Muscle of leg (tissue), 11 donors: ENCODE measurements around the gene RASAL1. TPM values are rescaled to one million over a fixed set of nuclear protein-coding genes. Genes with fewer than 3 reads are reported as not detected.
A peak's percentile ranks its signal among the peaks of the same experiment; 100 is the strongest.

ENCODE experiments used
- DNase-seq: peaks from one replicate; pipeline ENCODE4 v3.0.0; 2013
- H3K27ac ChIP-seq: one replicate; pipeline ENCODE4 v1.5.1; 2013; ENCODE audit warnings: mild to moderate bottlenecking, low read length, control low read depth
- H3K27me3 ChIP-seq: one replicate; pipeline ENCODE4 v1.6.1; 2013; ENCODE audit warnings: low read length; ENCODE audit not compliant: control insufficient read depth, insufficient read depth
- H3K36me3 ChIP-seq: one replicate; pipeline ENCODE4 v1.6.1; 2013; ENCODE audit warnings: low read length; ENCODE audit not compliant: control insufficient read depth, insufficient read depth
- H3K4me1 ChIP-seq: one replicate; pipeline ENCODE4 v1.6.1; 2013; ENCODE audit warnings: low read length; ENCODE audit not compliant: control insufficient read depth, insufficient read depth
- H3K4me3 ChIP-seq: one replicate; pipeline ENCODE4 v1.5.1; 2013; ENCODE audit warnings: low read length, control low read depth
- H3K9me3 ChIP-seq: replicated peaks from 2 replicates; pipeline ENCODE4 v1.6.1; 2013; ENCODE audit warnings: low read depth, low read length; ENCODE audit not compliant: control insufficient read depth
- WGBS: methylation state at CpG from one replicate; pipeline ENCODE4 v1.1.5; 2013; ENCODE audit warnings: missing lambda C conversion rate; ENCODE audit not compliant: insufficient coverage; 5-methylcytosine and 5-hydroxymethylcytosine counted together
- polyA plus RNA-seq, 8 donors: library from polyadenylated mRNA; unstranded; fragments of 120-200 nt; gene quantifications; one replicate each; pipeline versions ENCODE4 v1.2.1 to v1.2.3, GENCODE V29; 2013; ENCODE audit warnings: inconsistent platforms in 1 of 8, low replicate concordance in 1 of 8; ENCODE audit not compliant: insufficient read length in 8 of 8, insufficient read depth in 1 of 8
- total RNA-seq: library from RNA; stranded (reverse); fragments of 120-200 nt; gene quantifications from one replicate; pipeline ENCODE4 v1.2.4, GENCODE V29; 2013

RASAL1 gene
- total and polyA plus RNA-seq, 9 donors: 0.04 to 0.17 (median 0.05) TPM; not detected in 2

DNA sequence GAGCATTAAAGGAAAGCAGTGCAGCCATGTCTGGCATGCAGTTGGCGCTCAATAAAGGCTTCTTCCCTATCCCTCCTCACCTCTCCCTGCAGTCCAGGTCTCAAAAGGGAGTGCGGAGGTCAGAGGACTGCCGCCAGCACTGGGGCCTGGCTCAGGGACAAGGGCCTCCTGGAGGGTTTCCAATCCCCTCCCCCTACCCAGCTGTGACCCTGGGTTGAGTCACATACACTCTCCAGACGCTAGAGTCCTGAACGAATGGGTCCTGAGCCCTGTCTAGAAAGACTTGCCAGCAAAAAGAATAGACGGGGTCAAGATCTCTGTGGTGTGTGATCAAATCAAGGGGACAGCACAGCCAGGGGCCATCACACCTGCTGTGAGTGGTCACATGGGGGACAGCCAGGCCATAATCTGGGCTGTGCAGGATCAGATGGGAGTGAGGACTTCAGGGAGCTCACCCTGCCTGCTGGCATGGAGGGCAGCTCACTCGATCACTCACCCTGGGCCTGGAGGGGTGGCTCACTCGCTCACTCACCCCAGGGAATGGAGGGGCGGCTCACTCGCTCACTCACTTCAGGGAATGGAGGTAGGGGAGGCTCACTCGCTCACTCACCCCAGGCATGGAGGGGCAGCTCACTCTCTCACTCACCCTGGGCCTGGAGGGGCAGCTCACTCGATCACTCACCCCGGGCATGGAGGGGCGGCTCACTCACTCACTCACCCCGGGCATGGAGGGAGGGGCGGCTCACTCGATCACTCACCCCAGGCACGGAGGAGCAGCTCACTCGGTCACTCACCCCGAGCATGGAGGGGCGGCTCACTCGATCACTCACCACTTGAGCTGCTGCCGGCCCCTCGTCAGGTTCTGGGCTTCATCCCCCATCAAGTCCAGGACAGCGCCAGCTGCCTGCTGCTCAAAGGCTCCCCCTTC lies 26.8 kb upstream of the RASAL1 start:
- 67% methylated on average over 10 of the region's 25 CpGs for WGBS
- no peak overlapping the region for H3K27ac ChIP-seq
- DNase-seq: no peak
- no peaks in the 10 kb centered on the region for H3K9me3 ChIP-seq
- H3K4me3 ChIP-seq: no peak overlapping the region
- peaks cover 2% of the 10 kb centered on the region for H3K27me3 ChIP-seq
- peaks cover 8% of the 10 kb centered on the region for H3K4me1 ChIP-seq
- H3K36me3 ChIP-seq: peaks cover 90% of the 10 kb centered on the region

DNA sequence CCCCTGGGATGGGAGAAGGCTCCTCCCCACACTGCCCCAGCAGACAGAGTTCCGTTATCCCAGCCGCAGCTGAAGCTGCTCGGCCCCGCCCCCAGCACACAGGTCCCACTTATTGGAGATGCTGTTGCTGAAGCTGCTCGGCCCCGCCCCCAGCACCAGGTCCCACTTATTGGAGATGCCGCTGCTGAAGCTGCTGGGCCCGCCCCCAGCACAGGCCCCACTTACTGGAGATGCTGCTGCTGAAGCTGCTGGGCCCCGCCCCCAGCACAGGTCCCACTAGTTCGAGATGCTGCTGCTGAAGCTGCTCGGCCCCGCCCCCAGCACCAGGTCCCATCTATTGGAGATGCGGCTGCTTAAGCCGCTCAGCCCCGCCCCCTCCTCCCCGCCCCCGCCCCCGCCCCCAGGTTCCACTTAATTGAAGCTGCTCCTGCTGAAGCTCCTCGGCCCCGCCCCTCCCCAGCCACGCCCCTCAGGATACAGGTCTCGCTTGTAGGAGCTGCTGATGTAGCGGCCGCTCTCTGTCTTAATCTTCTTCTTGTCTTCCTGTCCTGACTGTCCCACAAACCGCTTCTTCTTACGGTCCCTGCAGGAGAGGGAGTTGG lies 26.0 kb upstream of the RASAL1 start:
- Histone ChIP-seq H3K9me3 (no peaks in the 10 kb centered on the region), H3K36me3 (peaks cover 83% of the 10 kb centered on the region), H3K27me3 (peaks cover 4% of the 10 kb centered on the region), H3K4me1 (peaks cover 8% of the 10 kb centered on the region), H3K27ac (no peak overlapping the region), H3K4me3 (no peak overlapping the region)
- DNase-seq: no peak
- 41% methylated on average over 10 of the region's 26 CpGs for WGBS

DNA sequence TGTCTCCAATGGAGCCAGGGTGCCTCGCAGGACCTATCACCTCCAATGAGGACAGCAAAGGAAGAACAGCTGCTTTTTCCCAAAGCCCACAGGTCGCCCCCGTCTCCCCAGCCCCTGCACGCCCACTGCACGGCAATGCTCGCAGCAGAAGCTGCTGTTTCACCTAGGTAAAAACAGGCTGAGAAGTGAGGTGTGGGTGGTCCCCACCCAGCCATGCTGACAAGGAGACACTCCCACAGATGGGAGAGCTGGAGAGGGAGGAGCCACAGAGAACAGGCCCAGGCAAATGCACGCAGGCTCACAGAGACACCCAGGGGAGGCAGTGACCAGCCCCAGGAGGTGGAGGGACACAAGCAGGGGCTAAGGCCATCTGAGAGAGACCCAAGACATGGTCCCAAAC lies 24.4 kb upstream of the RASAL1 start:
- DNase-seq: no peak
- H3K9me3 ChIP-seq: no peaks in the 10 kb centered on the region
- no peak overlapping the region for H3K27ac ChIP-seq
- peaks cover 8% of the 10 kb centered on the region for H3K4me1 ChIP-seq
- peaks cover 68% of the 10 kb centered on the region for H3K36me3 ChIP-seq
- H3K4me3 ChIP-seq: no peak overlapping the region
- WGBS: 72% methylated on average over 4 of the region's 7 CpGs
- H3K27me3 ChIP-seq: peaks cover 17% of the 10 kb centered on the region

DNA sequence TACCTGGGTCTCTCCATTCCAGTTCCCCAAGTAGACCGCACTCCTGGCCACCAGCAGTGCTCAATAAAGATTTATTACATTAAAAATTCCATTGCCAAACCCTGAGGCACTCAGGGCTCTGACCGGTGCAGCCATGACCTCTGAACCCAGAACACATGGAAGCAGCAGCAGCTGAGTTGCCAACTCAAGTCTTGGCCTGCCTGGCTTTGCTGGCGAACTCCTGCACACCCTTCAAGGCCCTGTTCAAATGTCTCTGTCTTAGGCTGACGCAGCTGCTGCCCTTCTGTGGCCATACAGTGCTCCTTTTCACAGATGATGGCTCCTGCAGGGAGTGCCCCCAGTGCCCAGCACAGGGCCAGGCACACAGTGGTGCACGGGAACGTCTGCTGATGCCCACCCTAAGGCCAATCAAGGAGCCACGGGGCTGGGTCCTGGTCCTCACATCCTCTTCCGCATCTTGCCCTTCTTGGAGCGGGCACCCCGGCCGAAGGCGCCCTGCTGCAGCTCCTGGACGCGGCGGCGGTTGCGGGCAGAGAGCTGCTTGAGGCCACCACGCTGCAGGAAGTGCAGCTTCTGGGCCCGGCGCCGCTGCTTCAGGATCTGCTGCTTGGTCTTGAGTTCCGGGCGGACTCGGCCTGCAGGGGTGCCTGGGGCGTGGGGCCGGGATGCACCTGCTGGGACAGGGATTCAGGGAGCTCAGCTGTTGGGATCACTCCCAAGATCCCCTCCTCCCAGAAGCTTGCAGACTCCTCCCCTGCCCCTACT lies 23.1 kb upstream of the RASAL1 start:
- H3K27ac ChIP-seq: no peak overlapping the region
- no peak overlapping the region for H3K4me3 ChIP-seq
- H3K9me3 ChIP-seq: no peaks in the 10 kb centered on the region
- DNase-seq: no peak
- peaks cover 30% of the 10 kb centered on the region for H3K27me3 ChIP-seq
- H3K36me3 ChIP-seq: peaks cover 59% of the 10 kb centered on the region
- H3K4me1 ChIP-seq: peaks cover 15% of the 10 kb centered on the region
- WGBS: 93% methylated on average over 26 of the region's 26 CpGs

DNA sequence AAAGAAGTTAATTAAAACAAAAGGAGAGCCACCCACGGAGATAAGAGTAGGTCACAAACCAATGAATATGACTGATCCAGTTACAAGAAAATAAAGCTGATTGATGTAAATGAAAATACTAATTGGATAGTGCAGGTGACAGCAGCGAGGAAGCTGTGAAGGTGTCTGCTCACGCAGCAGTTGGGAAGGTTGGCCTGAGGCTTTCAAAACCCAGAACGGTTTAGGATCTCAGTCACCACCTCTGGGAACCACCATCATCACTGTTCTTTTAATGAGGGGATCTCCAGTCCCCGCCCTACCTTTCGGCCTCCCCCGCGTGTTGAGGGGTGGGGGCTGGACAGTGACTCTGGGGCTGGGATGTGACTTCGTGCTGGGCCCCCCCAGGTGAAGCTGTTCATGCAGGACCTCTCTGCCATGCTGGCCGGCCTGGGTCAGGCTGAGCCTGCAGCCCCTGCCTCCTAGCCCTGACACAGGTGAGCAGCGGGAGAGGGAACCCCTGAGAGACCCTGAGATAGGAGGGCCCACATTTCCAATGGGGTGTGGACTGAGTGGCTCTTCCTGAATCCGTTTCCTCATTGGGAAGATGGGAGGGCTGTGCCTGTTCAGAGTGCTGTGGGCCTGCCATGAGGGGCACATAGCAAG lies 21.8 kb upstream of the RASAL1 start:
- H3K4me3 ChIP-seq: no peak overlapping the region
- no peaks in the 10 kb centered on the region for H3K9me3 ChIP-seq
- H3K36me3 ChIP-seq: peaks cover 46% of the 10 kb centered on the region
- H3K27me3 ChIP-seq: peaks cover 42% of the 10 kb centered on the region
- no peak for DNase-seq
- no peak overlapping the region for H3K27ac ChIP-seq
- WGBS: 75% methylated on average over 5 of the region's 12 CpGs
- peaks cover 23% of the 10 kb centered on the region for H3K4me1 ChIP-seq

DNA sequence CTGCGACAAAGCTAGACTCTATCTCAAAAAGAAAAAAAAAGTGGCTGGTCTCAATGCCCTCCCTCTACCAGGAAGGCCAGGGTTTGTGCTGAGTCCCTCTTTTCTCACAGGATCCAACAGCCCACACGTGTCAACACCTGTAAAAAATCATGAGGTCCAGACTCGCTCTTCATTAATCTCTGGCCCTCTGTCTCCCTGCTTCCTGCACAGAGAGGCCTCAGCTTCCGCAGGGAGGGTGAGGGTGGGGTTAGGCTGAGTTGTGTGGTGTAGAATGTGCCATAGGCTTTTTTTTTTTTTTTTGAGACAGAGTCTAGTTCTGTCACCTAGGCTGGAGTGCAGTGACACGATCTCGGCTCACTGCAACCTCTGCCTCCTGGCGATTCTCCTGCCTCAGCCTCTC lies 20.1 kb upstream of the RASAL1 start:
- Histone ChIP-seq H3K27ac (no peak overlapping the region), H3K36me3 (peaks cover 31% of the 10 kb centered on the region), H3K9me3 (no peaks in the 10 kb centered on the region), H3K4me1 (peaks cover 18% of the 10 kb centered on the region), H3K4me3 (no peak overlapping the region), H3K27me3 (peaks cover 56% of the 10 kb centered on the region)
- 30% methylated on average over 2 of the region's 7 CpGs for WGBS
- DNase-seq: no peak

DNA sequence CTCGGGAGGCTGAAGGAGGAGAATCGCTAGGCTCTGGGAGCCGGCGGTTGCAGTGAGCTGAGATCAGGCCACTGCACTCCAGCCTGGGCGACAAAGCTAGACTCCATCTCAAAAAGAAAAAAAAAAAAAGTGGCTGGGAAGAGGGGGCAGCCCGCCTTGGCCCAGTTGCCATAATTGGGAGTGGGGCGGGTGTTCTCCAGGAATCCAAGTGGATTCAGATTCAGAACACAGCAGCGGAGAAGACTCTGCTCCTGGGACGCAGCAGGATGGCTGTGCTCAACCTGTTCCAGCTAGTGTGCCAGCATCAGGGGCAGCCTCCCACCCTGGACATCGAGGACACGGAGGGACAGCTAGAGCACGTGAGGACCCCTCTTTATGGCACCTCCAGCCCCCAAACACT lies 19.5 kb upstream of the RASAL1 start:
- Histone ChIP-seq H3K9me3 (no peaks in the 10 kb centered on the region), H3K4me3 (no peak overlapping the region), H3K4me1 (peaks cover 18% of the 10 kb centered on the region), H3K27ac (no peak overlapping the region), H3K27me3 (peaks cover 61% of the 10 kb centered on the region), H3K36me3 (peaks cover 26% of the 10 kb centered on the region)
- 61% methylated on average over 10 of the region's 12 CpGs for WGBS
- no peak for DNase-seq

DNA sequence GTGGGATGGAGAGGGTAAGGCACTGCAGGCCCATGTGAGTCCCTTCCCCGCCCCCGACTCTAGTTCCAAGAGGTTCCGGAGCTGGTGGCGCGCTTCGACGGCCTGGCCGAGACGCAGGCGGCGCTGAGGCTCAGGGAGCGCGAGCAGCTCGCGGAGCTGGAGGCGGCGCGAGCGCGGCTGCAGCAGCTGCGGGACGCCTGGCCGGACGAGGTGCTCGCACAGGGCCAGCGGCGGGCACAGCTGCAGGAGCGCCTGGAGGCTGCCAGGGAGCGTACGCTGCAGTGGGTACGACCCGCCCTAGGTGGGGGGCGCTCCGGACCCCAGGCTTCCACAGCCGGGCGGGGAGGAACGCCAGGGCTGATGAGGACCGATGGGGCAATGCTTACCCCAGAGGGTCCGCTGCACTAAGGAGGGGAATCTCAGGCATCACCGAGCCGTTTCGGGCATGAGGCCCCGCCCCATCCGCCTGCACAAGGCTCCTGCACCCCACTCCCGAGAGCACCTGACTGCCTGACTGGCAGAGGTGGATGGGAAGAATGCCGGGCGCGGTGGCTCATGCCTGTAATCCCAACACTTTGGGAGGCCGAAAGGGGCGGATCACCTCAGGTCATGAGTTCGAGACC lies 18.9 kb upstream of the RASAL1 start:
- Histone ChIP-seq H3K36me3 (peaks cover 20% of the 10 kb centered on the region), H3K4me1 (peaks cover 23% of the 10 kb centered on the region), H3K27ac (no peak overlapping the region), H3K9me3 (no peaks in the 10 kb centered on the region), H3K27me3 (peaks cover 67% of the 10 kb centered on the region), H3K4me3 (no peak overlapping the region)
- WGBS: under 1% methylated on average over 44 of the region's 51 CpGs
- peak; percentile 44 for DNase-seq

DNA sequence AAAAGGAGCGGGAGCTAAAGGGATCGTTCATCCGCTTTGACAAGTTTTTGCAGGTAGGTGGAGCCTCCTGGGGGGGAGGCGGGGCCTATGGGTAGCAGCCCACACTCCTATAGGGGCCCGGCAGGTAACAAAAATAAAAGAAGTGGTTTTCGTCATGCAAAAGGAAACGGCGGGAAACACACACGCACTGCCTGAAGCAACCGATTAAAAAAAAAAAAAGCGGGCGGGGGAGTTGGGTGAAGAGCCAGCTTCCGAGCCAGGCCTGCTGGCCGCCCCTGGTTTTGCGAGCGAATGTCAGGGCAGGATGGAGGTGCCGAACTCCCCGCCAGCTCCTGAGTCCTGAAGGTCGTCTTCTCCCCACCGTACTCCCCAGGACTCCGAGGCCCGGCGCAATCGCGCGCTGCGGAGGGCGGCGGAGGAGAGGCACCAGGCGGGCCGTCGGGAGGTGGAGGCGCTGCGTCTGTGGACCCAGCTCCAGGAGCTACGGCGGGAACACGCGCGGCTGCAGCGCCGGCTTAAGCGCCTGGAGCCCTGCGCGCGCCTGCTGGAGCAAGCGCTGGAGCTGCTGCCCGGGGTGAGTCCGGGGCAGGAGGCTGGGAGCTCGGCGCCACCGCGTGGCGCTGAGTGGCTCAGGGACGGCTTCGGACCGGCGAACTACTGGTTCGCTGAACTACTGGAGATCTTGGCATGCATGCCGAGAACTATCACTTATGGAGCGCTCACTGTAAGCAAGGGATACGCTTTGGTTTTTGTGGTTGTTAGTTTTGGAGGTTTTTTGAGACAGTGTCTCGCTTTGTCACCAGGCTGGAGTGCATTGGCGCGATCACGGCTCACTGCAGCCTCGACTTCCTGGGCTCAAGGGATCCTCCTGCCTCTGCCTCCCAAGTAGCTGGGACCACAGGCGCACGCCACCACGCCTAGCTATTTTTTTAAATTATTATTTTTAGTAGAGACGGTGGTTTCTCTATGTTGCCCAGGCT lies 17.6 kb upstream of the RASAL1 start:
- peaks cover 75% of the 10 kb centered on the region for H3K27me3 ChIP-seq
- H3K4me3 ChIP-seq: peak overlapping the region; percentile 13
- WGBS: 3% methylated on average over 51 of the region's 70 CpGs
- no peak overlapping the region for H3K27ac ChIP-seq
- no peaks in the 10 kb centered on the region for H3K9me3 ChIP-seq
- peaks cover 27% of the 10 kb centered on the region for H3K4me1 ChIP-seq
- DNase-seq: peak; percentile 80
- peaks cover 8% of the 10 kb centered on the region for H3K36me3 ChIP-seq
